ENCODE measurements around the gene NRXN3.

NRXN3 gene

DNA sequence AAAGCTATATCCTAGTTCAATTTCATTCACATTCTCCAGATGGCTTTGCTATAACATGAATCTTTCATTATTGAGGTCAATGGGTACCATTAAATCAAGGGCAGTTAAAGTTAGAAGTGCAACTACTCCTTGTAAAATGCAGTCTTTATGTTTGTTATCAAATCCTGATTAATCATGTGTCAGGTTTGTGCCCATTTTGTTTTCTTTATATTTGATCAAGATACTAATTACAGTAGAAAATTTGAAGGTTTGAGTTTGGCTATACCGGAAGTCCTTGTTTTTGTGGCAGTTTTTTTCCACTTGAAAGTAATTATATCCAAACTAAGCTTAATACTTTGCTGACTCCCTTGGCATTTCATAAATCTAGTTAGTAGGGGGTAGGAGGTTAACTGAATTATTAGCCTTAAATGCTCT is 1528.1 kb downstream of the NRXN3 start:
- peaks cover 3% of the 10 kb centered on the region; the same call in 1 of the 2 replicates for H3K4me1 ChIP-seq (ENCODE audit: control insufficient read depth, insufficient read depth, low read length)
- H3K9me3 ChIP-seq (ENCODE audit: control insufficient read depth, insufficient read depth, low read length): no peaks in the 10 kb centered on the region
- no peaks in the 10 kb centered on the region for H3K27me3 ChIP-seq (ENCODE audit: control insufficient read depth, insufficient read depth, low read length)
- no peak overlapping the region for H3K27ac ChIP-seq (ENCODE audit: low read depth, low read length)
- H3K36me3 ChIP-seq (ENCODE audit: control insufficient read depth, insufficient read depth, low read length): no peaks in the 10 kb centered on the region
- no peak overlapping the region for H3K4me3 ChIP-seq (ENCODE audit: low read depth, low read length)
- no peak overlapping the region for H3K9ac ChIP-seq (ENCODE audit: low read depth, low read length)

DNA sequence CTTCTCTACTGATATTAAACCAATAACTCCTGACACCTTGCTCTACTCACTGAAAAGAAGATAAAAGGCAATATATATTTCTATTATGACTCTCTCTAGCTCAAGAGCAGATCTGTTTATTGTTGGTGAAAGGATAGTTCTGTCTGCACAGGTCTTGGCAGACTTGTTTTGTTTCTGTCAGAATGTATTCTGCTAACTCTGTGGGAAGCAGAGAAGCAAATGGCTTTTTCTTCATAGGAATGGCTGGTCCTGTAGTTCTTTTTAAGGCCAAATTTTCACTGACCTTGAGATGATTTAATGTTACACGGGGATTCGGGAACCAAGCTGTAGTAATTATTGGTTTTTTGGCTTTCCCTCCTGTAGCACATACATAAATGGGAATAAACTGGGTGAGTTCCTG is 1529.0 kb downstream of the NRXN3 start:
- Histone ChIP-seq H3K9ac (ENCODE audit: low read depth, low read length) (no peak overlapping the region), H3K27ac (ENCODE audit: low read depth, low read length) (no peak overlapping the region), H3K4me1 (ENCODE audit: control insufficient read depth, insufficient read depth, low read length) (no peaks in the 10 kb centered on the region), H3K4me3 (ENCODE audit: low read depth, low read length) (no peak overlapping the region), H3K27me3 (ENCODE audit: control insufficient read depth, insufficient read depth, low read length) (no peaks in the 10 kb centered on the region), H3K9me3 (ENCODE audit: control insufficient read depth, insufficient read depth, low read length) (no peaks in the 10 kb centered on the region), H3K36me3 (ENCODE audit: control insufficient read depth, insufficient read depth, low read length) (no peaks in the 10 kb centered on the region)

- Histone ChIP-seq H3K27ac (ENCODE audit: low read depth, low read length) (no peak overlapping the region), H3K4me1 (ENCODE audit: control insufficient read depth, insufficient read depth, low read length) (no peaks in the 10 kb centered on the region), H3K4me3 (ENCODE audit: low read depth, low read length) (no peak overlapping the region), H3K9ac (ENCODE audit: low read depth, low read length) (no peak overlapping the region), H3K36me3 (ENCODE audit: control insufficient read depth, insufficient read depth, low read length) (no peaks in the 10 kb centered on the region), H3K9me3 (ENCODE audit: control insufficient read depth, insufficient read depth, low read length) (no peaks in the 10 kb centered on the region), H3K27me3 (ENCODE audit: control insufficient read depth, insufficient read depth, low read length) (no peaks in the 10 kb centered on the region)
Measured at GRCh38 chr14:79701371-79701770, 1531.2 kb downstream of the NRXN3 start.

GRCh38 chr14:79702197-79702596 is 1532.0 kb downstream of the NRXN3 start:
- Histone ChIP-seq H3K27me3 (ENCODE audit: control insufficient read depth, insufficient read depth, low read length) (no peaks in the 10 kb centered on the region), H3K36me3 (ENCODE audit: control insufficient read depth, insufficient read depth, low read length) (no peaks in the 10 kb centered on the region), H3K4me1 (ENCODE audit: control insufficient read depth, insufficient read depth, low read length) (no peaks in the 10 kb centered on the region), H3K4me3 (ENCODE audit: low read depth, low read length) (no peak overlapping the region), H3K27ac (ENCODE audit: low read depth, low read length) (no peak overlapping the region), H3K9me3 (ENCODE audit: control insufficient read depth, insufficient read depth, low read length) (no peaks in the 10 kb centered on the region), H3K9ac (ENCODE audit: low read depth, low read length) (no peak overlapping the region)

- Histone ChIP-seq H3K9me3 (ENCODE audit: control insufficient read depth, insufficient read depth, low read length) (no peaks in the 10 kb centered on the region), H3K36me3 (ENCODE audit: control insufficient read depth, insufficient read depth, low read length) (no peaks in the 10 kb centered on the region), H3K9ac (ENCODE audit: low read depth, low read length) (no peak overlapping the region), H3K27me3 (ENCODE audit: control insufficient read depth, insufficient read depth, low read length) (no peaks in the 10 kb centered on the region), H3K4me1 (ENCODE audit: control insufficient read depth, insufficient read depth, low read length) (no peaks in the 10 kb centered on the region), H3K27ac (ENCODE audit: low read depth, low read length) (no peak overlapping the region), H3K4me3 (ENCODE audit: low read depth, low read length) (no peak overlapping the region)
Measured at GRCh38 chr14:79703209-79703608, 1533.0 kb downstream of the NRXN3 start.

DNA sequence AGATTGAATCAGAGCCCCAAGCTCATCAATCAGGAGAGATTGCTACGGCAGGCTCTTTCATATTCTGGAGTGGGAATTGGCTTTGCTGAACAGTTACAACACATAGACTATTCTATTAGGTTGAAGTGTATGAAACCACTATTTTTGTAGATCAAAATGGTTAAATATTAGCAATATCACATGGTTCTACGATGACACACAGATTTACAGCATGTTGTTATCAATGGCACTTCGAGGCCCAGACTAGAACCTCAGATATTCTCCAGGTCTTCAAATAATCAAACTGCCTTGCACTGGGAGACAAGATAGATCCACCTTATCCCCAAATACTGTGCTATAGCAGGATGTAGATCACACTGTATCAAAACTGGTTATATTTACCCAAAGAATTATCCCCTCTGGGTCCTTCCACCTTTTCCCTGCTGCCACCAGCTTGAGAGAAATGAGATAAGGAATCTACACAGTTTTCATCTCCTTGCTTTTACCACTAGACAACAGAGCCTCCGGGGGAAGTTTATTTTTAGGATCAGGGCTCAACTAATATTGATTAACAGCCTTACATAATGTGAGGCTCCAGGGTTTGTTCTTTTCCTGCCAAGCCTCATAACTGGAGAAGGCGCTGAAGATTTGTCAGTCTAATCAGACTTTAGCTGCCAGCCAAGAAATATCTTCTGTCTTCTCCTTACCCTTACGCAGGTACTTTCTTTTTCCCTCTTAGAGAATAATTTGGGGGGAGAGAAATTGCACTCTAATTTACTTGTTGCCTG is 1534.1 kb downstream of the NRXN3 start:
- no peak overlapping the region for H3K27ac ChIP-seq (ENCODE audit: low read depth, low read length)
- H3K36me3 ChIP-seq (ENCODE audit: control insufficient read depth, insufficient read depth, low read length): no peaks in the 10 kb centered on the region
- no peaks in the 10 kb centered on the region for H3K9me3 ChIP-seq (ENCODE audit: control insufficient read depth, insufficient read depth, low read length)
- no peak overlapping the region for H3K4me3 ChIP-seq (ENCODE audit: low read depth, low read length)
- H3K4me1 ChIP-seq (ENCODE audit: control insufficient read depth, insufficient read depth, low read length): no peaks in the 10 kb centered on the region
- no peaks in the 10 kb centered on the region for H3K27me3 ChIP-seq (ENCODE audit: control insufficient read depth, insufficient read depth, low read length)
- no peak overlapping the region for H3K9ac ChIP-seq (ENCODE audit: low read depth, low read length)

DNA sequence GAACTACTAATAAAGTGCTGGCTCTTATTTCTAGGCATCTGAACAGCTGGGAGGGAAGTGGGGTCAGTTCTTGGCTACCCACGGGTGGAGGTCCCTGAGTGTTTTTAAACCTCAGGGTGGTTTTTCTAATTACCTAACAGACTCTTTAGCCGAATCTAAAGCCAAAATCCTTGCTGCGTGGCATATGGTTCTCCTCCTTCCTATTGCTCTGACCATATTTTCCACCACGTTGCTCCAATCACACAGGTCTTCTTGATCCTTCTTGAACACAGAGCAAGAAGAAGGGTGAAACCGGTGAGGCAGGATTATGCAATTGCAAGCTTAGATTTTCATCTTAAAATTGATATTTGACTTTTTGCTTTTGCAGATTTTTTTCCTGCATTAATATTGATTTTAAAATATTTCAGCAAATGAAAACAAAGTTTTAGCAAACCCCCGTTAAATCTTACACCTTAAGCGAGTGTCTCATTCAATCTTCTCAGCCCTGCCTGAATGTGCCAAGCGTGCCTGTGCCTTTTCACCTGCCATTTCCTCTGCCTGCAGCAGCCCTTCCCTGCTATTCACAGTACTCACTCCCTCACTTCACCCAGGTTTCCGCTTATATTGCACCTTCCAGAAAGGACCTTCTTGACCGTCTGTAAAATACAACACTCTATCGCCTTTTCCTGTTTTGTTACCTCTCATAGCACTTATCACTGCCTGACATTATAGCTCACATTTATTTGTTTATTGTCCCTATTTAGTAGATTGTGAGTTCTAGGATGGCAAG is 1535.1 kb downstream of the NRXN3 start:
- Histone ChIP-seq H3K27ac (ENCODE audit: low read depth, low read length) (no peak overlapping the region), H3K4me3 (ENCODE audit: low read depth, low read length) (no peak overlapping the region), H3K9me3 (ENCODE audit: control insufficient read depth, insufficient read depth, low read length) (no peaks in the 10 kb centered on the region), H3K9ac (ENCODE audit: low read depth, low read length) (no peak overlapping the region), H3K27me3 (ENCODE audit: control insufficient read depth, insufficient read depth, low read length) (no peaks in the 10 kb centered on the region), H3K4me1 (ENCODE audit: control insufficient read depth, insufficient read depth, low read length) (no peaks in the 10 kb centered on the region), H3K36me3 (ENCODE audit: control insufficient read depth, insufficient read depth, low read length) (no peaks in the 10 kb centered on the region)

DNA sequence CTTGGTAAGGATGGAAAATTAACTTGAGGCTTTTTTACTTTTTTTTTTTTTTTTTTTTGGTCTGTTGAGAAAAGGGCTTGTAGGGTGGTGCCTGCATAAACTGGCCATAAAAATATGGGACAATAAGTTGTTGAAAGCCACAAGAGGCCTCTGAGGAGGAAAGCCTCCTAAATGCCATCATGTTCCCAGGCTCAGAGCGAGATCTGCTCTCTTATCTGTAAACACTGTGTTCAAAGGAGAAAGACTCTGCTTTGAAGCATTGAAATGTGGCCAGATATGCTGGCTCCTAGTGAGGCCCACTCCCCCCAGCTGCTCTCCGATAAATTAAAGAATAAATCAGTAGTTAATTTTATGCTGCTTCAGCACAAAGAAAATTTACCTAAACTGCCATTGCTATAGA is 1536.2 kb downstream of the NRXN3 start:
- Histone ChIP-seq H3K4me1 (ENCODE audit: control insufficient read depth, insufficient read depth, low read length) (no peaks in the 10 kb centered on the region), H3K9ac (ENCODE audit: low read depth, low read length) (no peak overlapping the region), H3K36me3 (ENCODE audit: control insufficient read depth, insufficient read depth, low read length) (no peaks in the 10 kb centered on the region), H3K27ac (ENCODE audit: low read depth, low read length) (no peak overlapping the region), H3K9me3 (ENCODE audit: control insufficient read depth, insufficient read depth, low read length) (no peaks in the 10 kb centered on the region), H3K27me3 (ENCODE audit: control insufficient read depth, insufficient read depth, low read length) (no peaks in the 10 kb centered on the region), H3K4me3 (ENCODE audit: low read depth, low read length) (no peak overlapping the region)

DNA sequence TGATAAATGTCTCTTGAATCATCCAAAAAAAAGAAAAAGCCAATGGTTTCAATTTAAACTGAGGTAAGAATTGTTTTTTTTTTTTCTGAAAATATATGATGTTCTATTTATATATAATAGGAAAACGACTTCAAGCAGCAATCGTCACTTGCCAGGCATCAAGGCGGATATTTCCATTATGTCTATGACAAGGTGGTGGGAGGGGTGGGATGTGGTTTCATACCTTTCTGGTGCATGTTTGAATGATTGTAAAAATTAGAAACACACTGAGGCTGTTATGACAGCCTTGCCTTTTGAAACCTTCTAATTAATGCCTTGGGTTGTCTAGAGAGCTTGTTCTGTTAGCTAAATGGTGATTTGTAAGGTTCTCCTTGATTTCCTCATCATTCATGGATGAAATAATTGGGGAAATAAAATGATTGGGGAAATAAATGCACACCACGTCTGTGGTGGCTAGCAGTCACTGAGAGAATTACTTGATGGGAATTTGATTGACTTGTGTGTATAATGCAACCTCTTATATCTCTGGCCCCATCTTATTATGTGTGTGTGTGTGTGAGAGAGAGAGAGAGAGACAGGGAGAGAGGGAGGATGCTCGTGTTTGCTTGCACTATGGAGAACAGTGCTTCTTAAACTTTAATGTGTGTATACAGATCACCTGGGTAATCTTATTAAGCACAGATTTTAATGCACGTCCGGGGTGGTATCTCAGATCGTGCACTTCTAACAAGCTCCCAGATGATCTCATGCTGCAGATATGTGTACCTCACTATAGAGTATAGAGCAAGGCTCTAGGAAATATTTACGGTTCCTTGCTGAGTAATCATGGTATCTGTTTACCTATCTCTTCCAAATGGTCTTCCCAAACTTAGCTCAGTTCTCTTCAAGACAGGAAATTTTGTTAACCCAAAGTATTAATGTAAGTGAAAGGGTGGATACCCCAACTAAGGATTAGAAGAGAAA is 1538.5 kb downstream of the NRXN3 start:
- no peaks in the 10 kb centered on the region for H3K9me3 ChIP-seq (ENCODE audit: control insufficient read depth, insufficient read depth, low read length)
- H3K4me1 ChIP-seq (ENCODE audit: control insufficient read depth, insufficient read depth, low read length): no peaks in the 10 kb centered on the region; the same call in 1 of the 2 replicates
- no peak overlapping the region for H3K9ac ChIP-seq (ENCODE audit: low read depth, low read length)
- no peak overlapping the region for H3K27ac ChIP-seq (ENCODE audit: low read depth, low read length)
- H3K27me3 ChIP-seq (ENCODE audit: control insufficient read depth, insufficient read depth, low read length): no peaks in the 10 kb centered on the region
- H3K36me3 ChIP-seq (ENCODE audit: control insufficient read depth, insufficient read depth, low read length): no peaks in the 10 kb centered on the region
- no peak overlapping the region for H3K4me3 ChIP-seq (ENCODE audit: low read depth, low read length)

- Histone ChIP-seq H3K9ac (ENCODE audit: low read depth, low read length) (no peak overlapping the region), H3K4me3 (ENCODE audit: low read depth, low read length) (no peak overlapping the region), H3K4me1 (ENCODE audit: control insufficient read depth, insufficient read depth, low read length) (no peaks in the 10 kb centered on the region; the same call in 1 of the 2 replicates), H3K9me3 (ENCODE audit: control insufficient read depth, insufficient read depth, low read length) (no peaks in the 10 kb centered on the region), H3K36me3 (ENCODE audit: control insufficient read depth, insufficient read depth, low read length) (no peaks in the 10 kb centered on the region), H3K27me3 (ENCODE audit: control insufficient read depth, insufficient read depth, low read length) (no peaks in the 10 kb centered on the region), H3K27ac (ENCODE audit: low read depth, low read length) (no peak overlapping the region)
Measured at GRCh38 chr14:79709573-79709972, 1539.4 kb downstream of the NRXN3 start.

Data from HUES48 (cell line).